Measurements from ENCODE around the gene TIMM29. TPM values are rescaled to one million over a fixed set of nuclear protein-coding genes. Genes with fewer than 3 reads are reported as not detected.

TIMM29 gene
- total and polyA plus RNA-seq, 9 donors: 13.8 to 22.4 (median 19.0) TPM

DNA sequence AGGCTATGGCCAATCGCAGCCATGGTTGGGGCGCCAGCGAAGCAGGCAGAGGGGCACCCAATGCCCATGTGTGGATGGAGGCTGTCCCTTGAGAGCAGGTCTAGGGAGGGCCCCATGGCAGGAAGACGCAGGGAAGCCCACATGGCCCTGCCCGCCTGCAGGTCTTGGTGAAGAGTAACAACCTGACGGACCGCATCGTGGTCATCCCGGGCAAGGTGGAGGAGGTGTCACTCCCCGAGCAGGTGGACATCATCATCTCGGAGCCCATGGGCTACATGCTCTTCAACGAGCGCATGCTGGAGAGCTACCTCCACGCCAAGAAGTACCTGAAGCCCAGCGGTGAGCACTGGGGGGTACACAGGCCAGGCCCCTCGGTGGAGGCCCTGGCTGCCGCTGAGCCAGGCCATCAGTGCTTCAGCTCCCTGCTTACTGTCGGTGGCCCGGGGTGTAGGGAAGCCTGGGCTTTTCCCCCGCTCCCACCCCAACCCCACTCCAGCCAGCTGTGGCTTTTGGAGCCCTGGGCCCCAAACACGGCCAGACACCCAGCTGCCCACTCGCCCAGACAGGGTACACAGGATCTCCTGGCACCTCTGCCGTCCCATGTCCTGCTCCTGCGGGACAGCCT, 14.8 kb upstream of the TIMM29 start:
- intact Hi-C loops (cut with DNase I): no loop called here
- H3K27me3 ChIP-seq: no peaks in the 10 kb centered on the region
- H3K4me1 ChIP-seq (ENCODE audit: insufficient read depth): no peaks in the 10 kb centered on the region
- no peak for DNase-seq
- no peak overlapping the region for H3K27ac ChIP-seq
- H3K9me3 ChIP-seq: no peaks in the 10 kb centered on the region
- WGBS, 3 donors: 92 to 93% (median 93%) methylated on average over 18 to 24 of the region's 24 CpGs
- no peaks in the 10 kb centered on the region for H3K36me3 ChIP-seq
- TF ChIP-seq POLR2A (IDR thresholded peaks at IDR 0.05): no peak
- TF ChIP-seq EP300 (IDR thresholded peaks at IDR 0.05): no peak
- TF ChIP-seq, protein P1, sequence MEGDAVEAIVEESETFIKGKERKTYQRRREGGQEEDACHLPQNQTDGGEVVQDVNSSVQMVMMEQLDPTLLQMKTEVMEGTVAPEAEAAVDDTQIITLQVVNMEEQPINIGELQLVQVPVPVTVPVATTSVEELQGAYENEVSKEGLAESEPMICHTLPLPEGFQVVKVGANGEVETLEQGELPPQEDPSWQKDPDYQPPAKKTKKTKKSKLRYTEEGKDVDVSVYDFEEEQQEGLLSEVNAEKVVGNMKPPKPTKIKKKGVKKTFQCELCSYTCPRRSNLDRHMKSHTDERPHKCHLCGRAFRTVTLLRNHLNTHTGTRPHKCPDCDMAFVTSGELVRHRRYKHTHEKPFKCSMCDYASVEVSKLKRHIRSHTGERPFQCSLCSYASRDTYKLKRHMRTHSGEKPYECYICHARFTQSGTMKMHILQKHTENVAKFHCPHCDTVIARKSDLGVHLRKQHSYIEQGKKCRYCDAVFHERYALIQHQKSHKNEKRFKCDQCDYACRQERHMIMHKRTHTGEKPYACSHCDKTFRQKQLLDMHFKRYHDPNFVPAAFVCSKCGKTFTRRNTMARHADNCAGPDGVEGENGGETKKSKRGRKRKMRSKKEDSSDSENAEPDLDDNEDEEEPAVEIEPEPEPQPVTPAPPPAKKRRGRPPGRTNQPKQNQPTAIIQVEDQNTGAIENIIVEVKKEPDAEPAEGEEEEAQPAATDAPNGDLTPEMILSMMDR (IDR thresholded peaks at IDR 0.05): no peak
- H3K4me3 ChIP-seq: no peak overlapping the region

GRCh38 chr19:10915130-10916091, 13.2 kb upstream of the TIMM29 start:
- no peaks in the 10 kb centered on the region for H3K36me3 ChIP-seq
- 65 to 72% (median 70%) methylated on average over 15 to 19 of the region's 19 CpGs for WGBS, 3 donors
- H3K9me3 ChIP-seq: no peaks in the 10 kb centered on the region

GRCh38 chr19:10916602-10917001, 12.0 kb upstream of the TIMM29 start:
- H3K9me3 ChIP-seq: no peaks in the 10 kb centered on the region
- no peaks in the 10 kb centered on the region for H3K36me3 ChIP-seq
- no peak overlapping the region for H3K27ac ChIP-seq
- no peak for TF ChIP-seq POLR2A (IDR thresholded peaks at IDR 0.05)
- no peak for TF ChIP-seq EP300 (IDR thresholded peaks at IDR 0.05)
- TF ChIP-seq, protein P1 (IDR thresholded peaks at IDR 0.05): no peak
- no peaks in the 10 kb centered on the region for H3K27me3 ChIP-seq
- intact Hi-C loops (cut with DNase I): no loop called here
- no peak overlapping the region for H3K4me3 ChIP-seq
- 87 to 99% (median 93%) methylated on average over 6 of the region's 6 CpGs for WGBS, 3 donors
- H3K4me1 ChIP-seq (ENCODE audit: insufficient read depth): no peaks in the 10 kb centered on the region
- DNase-seq: no peak

More at GRCh38 chr19:10915130-10916091, 13.2 kb upstream of the TIMM29 start:
- no peak overlapping the region for H3K4me3 ChIP-seq
- intact Hi-C loops (cut with DNase I): no loop called here
- TF ChIP-seq, protein P1 (IDR thresholded peaks at IDR 0.05): no peak
- TF ChIP-seq EP300 (IDR thresholded peaks at IDR 0.05) (no peak), POLR2A (IDR thresholded peaks at IDR 0.05) (no peak)
- H3K27ac ChIP-seq: no peak overlapping the region
- H3K4me1 ChIP-seq (ENCODE audit: insufficient read depth): no peaks in the 10 kb centered on the region
- no peaks in the 10 kb centered on the region for H3K27me3 ChIP-seq
- DNase-seq: no peak

DNA sequence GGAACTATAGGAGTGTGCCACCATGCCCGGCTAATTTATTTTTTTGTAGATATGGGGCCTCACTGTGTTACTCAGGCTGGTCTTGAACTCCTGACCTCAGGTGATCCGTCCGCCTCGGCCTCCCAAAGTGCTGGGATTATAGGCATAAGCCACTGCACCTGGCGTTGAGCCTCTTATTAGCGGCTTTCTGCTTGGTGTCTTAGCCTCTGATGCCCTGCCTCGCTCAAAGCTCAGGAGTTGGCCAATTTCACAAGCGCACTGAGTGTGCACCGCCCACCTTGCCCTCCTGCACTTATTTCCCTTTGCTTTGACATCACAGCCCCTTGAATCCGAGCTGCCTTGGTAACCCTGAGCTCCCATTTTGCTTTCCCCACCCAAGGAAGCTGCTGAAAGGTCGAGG, 10.3 kb upstream of the TIMM29 start:
- Histone ChIP-seq H3K4me1 (ENCODE audit: insufficient read depth) (no peaks in the 10 kb centered on the region), H3K27ac (no peak overlapping the region), H3K9me3 (no peaks in the 10 kb centered on the region), H3K36me3 (no peaks in the 10 kb centered on the region), H3K4me3 (no peak overlapping the region), H3K27me3 (no peaks in the 10 kb centered on the region)
- 86 to 90% (median 88%) methylated on average over 11 of the region's 11 CpGs for WGBS, 3 donors
- intact Hi-C loops (cut with DNase I): no loop called here
- no peak for DNase-seq
- TF ChIP-seq POLR2A (IDR thresholded peaks at IDR 0.05) (no peak), EP300 (IDR thresholded peaks at IDR 0.05) (no peak)
- TF ChIP-seq, protein P1 (IDR thresholded peaks at IDR 0.05): no peak
